OCI-LY3 (cell line): ENCODE measurements around the gene LRRC66.
A peak's percentile ranks its signal among the peaks of the same experiment; 100 is the strongest.

Source experiments
- H2AFZ ChIP-seq: fragments of 200-600, 300-600 bp; shearing (Covaris generic); 2 replicates; pipeline ENCODE4 v1.6.0; 2014; ENCODE audit warnings: antibody characterized with exemption, low read depth, low read length
- H3K27ac ChIP-seq: fragments of 200-600, 300-600 bp; sonication (generic); 2 replicates; pipeline ENCODE4 v1.5.1; 2014; ENCODE audit warnings: mild to moderate bottlenecking, low read length, moderate library complexity, mixed read lengths
- H3K27me3 ChIP-seq: fragments of 200-600, 300-600 bp; sonication (generic); 2 replicates; pipeline ENCODE4 v1.6.1; 2014; ENCODE audit warnings: low read depth, low read length, mixed read lengths
- H3K36me3 ChIP-seq: fragments of 200-600, 300-600 bp; sonication (generic); replicated peaks from 2 replicates; pipeline ENCODE3; 2014; ENCODE audit warnings: low read depth, low read length, mixed read lengths
- H3K4me1 ChIP-seq: fragments of 300-600, 200-600 bp; sonication (generic); 2 replicates; pipeline ENCODE4 v1.6.1; 2014; ENCODE audit warnings: low read length, mixed read lengths
- H3K4me2 ChIP-seq: fragments of 200-600, 300-600 bp; sonication (generic); 2 replicates; pipeline ENCODE4 v1.6.1; 2014; ENCODE audit warnings: low read length, mixed read lengths
- H3K4me3 ChIP-seq: fragments of 300-600, 200-600 bp; sonication (generic); 2 replicates; pipeline ENCODE4 v1.5.1; 2014; ENCODE audit warnings: antibody characterized with exemption, mild to moderate bottlenecking, low read length, moderate library complexity
- H3K79me2 ChIP-seq: fragments of 300-600, 200-600 bp; shearing (Covaris generic); 2 replicates; pipeline ENCODE4 v1.6.1; 2014; ENCODE audit warnings: mild to moderate bottlenecking, low read length, mixed read lengths
- H3K9ac ChIP-seq: fragments of 300-600, 200-600 bp; shearing (Covaris generic); 2 replicates; pipeline ENCODE4 v1.6.0; 2014; ENCODE audit warnings: mild to moderate bottlenecking, low read length, moderate library complexity
- H3K9me3 ChIP-seq: fragments of 200-600, 300-600 bp; shearing (Covaris generic); 2 replicates; pipeline ENCODE4 v1.6.1; 2014; ENCODE audit warnings: low read length, mixed read lengths; ENCODE audit not compliant: insufficient read depth
- H4K20me1 ChIP-seq: fragments of 200-600, 300-600 bp; sonication (generic); 2 replicates; pipeline ENCODE4 v1.6.1; 2016; ENCODE audit warnings: low read length, mixed read lengths; ENCODE audit not compliant: insufficient read depth
- CTCF ChIP-seq: fragments of 200-600, 300-600 bp; sonication (generic); IDR thresholded peaks from 2 replicates; pipeline ENCODE4 v1.5.1; 2014; ENCODE audit warnings: antibody characterized with exemption, low read length, low read depth
- EZH2phosphoT487 ChIP-seq: fragments of 200-600 bp; shearing (Covaris generic); IDR thresholded peaks from 2 replicates; pipeline ENCODE4 v1.6.1; 2018; ENCODE audit warnings: antibody characterized with exemption, mixed run types, low read depth

LRRC66 gene

GRCh38 chr4:52051615-52052474 is 31.7 kb upstream of the LRRC66 start:
- Histone ChIP-seq H3K79me2 (no peaks in the 10 kb centered on the region), H3K27me3 (peaks cover 23% of the 10 kb centered on the region), H3K4me3 (peak overlapping the region; percentile 92), H3K9me3 (no peaks in the 10 kb centered on the region), H3K27ac (0 out of 2 replicates have a peak overlapping the region, but pooled peaks have one; percentile 13), H3K4me2 (peak overlapping the region; percentile 100), H3K4me1 (peaks cover 15% of the 10 kb centered on the region), H3K9ac (peak overlapping the region; percentile 77), H4K20me1 (no peaks in the 10 kb centered on the region), H3K36me3 (no peaks in the 10 kb centered on the region), H2AFZ (peak overlapping the region; percentile 92)
- no peak for TF ChIP-seq EZH2phosphoT487
- TF ChIP-seq CTCF: no peak

GRCh38 chr4:52051213-52051614 is 31.1 kb upstream of the LRRC66 start, which contains the start of gene SPATA18:
SPATA18 (plus strand) TSS chr4:52051304; CDS start chr4:52051705, 401 bp downstream.
- Histone ChIP-seq H2AFZ (peak within 1 kb of the TSS; percentile 92), H3K4me1 (peaks cover 15% of the 10 kb centered on the region), H3K9me3 (no peaks in the 10 kb centered on the region), H3K27ac (0 out of 2 replicates have a peak within 1 kb of the TSS, but pooled peaks have one; percentile 13), H3K9ac (peak within 1 kb of the TSS; percentile 77), H3K4me2 (peak within 1 kb of the TSS; percentile 100), H3K79me2 (no peaks in the 10 kb centered on the region), H3K36me3 (no peaks in the 10 kb centered on the region), H4K20me1 (no peaks in the 10 kb centered on the region), H3K27me3 (peaks cover 23% of the 10 kb centered on the region), H3K4me3 (peak within 1 kb of the TSS; percentile 92)
- no peak for TF ChIP-seq EZH2phosphoT487
- TF ChIP-seq CTCF: no peak

GRCh38 chr4:52049266-52049665 is 29.1 kb upstream of the LRRC66 start:
- Histone ChIP-seq H3K9me3 (no peaks in the 10 kb centered on the region), H3K79me2 (no peaks in the 10 kb centered on the region), H4K20me1 (no peaks in the 10 kb centered on the region), H3K9ac (no peak overlapping the region), H3K4me3 (no peak overlapping the region), H3K27ac (no peak overlapping the region), H3K27me3 (peaks cover 23% of the 10 kb centered on the region), H3K4me1 (peaks cover 15% of the 10 kb centered on the region), H3K36me3 (no peaks in the 10 kb centered on the region), H2AFZ (no peak overlapping the region), H3K4me2 (no peak overlapping the region)
- no peak for TF ChIP-seq CTCF
- TF ChIP-seq EZH2phosphoT487: no peak

GRCh38 chr4:52045028-52045427 is 24.9 kb upstream of the LRRC66 start:
- H3K27ac ChIP-seq: no peak overlapping the region
- H3K4me3 ChIP-seq: no peak overlapping the region
- no peaks in the 10 kb centered on the region for H3K4me1 ChIP-seq
- H3K27me3 ChIP-seq: peaks cover 28% of the 10 kb centered on the region
- no peak overlapping the region for H3K9ac ChIP-seq
- TF ChIP-seq EZH2phosphoT487 (no peak), CTCF (no peak)
- H4K20me1 ChIP-seq: no peaks in the 10 kb centered on the region
- H3K36me3 ChIP-seq: no peaks in the 10 kb centered on the region
- no peaks in the 10 kb centered on the region for H3K79me2 ChIP-seq
- no peak overlapping the region for H2AFZ ChIP-seq
- H3K4me2 ChIP-seq: no peak overlapping the region
- no peaks in the 10 kb centered on the region for H3K9me3 ChIP-seq
